CMK (cell line): Measurements from ENCODE around the gene USH2A.

Experiments
- DNase-seq: peaks from one replicate; pipeline ENCODE4 v3.0.0-alpha.2; 2010; ENCODE audit warnings: low read depth

The USH2A gene, protein sequence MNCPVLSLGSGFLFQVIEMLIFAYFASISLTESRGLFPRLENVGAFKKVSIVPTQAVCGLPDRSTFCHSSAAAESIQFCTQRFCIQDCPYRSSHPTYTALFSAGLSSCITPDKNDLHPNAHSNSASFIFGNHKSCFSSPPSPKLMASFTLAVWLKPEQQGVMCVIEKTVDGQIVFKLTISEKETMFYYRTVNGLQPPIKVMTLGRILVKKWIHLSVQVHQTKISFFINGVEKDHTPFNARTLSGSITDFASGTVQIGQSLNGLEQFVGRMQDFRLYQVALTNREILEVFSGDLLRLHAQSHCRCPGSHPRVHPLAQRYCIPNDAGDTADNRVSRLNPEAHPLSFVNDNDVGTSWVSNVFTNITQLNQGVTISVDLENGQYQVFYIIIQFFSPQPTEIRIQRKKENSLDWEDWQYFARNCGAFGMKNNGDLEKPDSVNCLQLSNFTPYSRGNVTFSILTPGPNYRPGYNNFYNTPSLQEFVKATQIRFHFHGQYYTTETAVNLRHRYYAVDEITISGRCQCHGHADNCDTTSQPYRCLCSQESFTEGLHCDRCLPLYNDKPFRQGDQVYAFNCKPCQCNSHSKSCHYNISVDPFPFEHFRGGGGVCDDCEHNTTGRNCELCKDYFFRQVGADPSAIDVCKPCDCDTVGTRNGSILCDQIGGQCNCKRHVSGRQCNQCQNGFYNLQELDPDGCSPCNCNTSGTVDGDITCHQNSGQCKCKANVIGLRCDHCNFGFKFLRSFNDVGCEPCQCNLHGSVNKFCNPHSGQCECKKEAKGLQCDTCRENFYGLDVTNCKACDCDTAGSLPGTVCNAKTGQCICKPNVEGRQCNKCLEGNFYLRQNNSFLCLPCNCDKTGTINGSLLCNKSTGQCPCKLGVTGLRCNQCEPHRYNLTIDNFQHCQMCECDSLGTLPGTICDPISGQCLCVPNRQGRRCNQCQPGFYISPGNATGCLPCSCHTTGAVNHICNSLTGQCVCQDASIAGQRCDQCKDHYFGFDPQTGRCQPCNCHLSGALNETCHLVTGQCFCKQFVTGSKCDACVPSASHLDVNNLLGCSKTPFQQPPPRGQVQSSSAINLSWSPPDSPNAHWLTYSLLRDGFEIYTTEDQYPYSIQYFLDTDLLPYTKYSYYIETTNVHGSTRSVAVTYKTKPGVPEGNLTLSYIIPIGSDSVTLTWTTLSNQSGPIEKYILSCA (N-terminal part only)

DNA sequence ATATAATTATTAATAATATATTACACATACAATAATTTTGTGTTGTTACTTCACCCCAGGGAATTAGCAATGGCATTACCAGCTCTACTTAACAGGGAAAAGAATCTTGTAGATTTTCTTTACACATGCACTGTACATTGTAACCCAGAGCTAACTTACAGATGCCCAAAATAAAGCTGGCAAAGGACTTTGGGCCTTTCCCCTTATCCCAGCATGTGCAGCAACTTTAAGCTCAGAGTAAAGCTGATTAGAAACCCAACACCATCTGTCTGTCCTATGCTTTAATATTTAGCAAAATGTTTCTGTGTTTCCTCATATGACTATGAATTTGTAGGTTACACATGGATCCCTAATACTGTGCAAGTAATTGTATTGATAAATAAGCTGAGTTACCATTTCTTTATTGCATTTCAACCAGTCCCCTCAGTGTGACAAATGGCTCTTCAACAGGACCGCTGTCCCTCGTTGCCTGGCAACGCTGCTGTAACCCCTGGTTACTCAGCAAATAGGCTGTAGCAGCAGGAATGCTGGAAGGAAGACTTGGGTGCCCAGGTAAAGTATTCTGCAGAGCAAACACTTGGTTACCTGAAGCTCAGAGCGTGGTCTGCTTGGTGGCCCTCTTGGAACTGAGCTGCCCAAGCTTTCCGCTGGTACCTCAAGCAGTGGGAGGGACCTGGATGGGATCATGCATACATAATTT lies at the start of gene USH2A:
TSS of gene USH2A (minus strand) at position 628 of the 700 bp plus-strand sequence. CDS start 1,112 bp downstream, outside the sequence.
- DNase-seq, result no peak

DNA sequence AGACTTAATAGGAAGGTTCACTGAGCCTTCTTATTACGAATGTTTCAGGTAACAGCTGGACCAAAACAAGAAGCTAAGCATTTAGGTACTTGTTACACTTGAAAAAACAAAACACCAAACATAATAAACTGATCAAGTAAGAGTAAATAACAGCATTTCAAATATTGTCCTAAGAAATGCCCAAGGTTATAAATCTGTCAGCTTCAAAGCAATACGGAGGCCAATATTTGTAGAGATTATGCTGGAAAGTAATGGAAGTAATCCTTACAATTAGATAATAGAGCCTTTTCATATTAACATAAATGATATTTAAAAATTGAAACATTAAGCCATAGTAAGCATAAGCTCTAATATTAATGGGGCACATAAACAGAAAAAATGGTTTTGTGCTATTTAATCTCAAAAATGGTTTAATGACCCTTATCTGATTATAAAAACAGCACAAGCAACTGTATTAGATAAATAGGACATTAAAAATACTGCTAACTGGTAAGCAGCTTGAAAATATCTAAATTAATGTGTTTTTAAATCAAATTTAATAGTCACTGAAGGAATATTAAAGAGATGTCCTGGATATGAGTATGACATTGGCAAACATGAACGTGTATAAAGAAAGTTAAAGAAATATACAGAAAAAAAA lies 43.0 kb upstream of the USH2A start:
- no peak for DNase-seq

DNA sequence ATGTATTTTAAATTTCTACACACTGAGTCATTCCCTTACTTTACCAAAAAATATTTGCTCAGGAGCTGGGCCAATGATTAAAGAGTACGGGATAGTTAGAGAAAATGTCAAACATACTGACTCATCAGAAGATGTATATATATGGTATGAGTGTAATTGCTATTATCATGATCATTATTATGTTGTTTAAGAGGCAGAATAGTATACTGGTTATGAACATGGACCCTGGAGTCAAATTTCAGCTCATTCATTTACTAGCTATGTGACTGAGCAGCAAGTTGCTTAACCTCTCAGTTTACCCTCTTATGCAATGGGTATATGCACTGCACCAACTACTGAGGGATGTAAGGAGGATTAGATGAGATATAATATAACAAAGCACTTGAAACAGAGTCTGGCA lies 41.2 kb upstream of the USH2A start:
- no peak for DNase-seq

DNA sequence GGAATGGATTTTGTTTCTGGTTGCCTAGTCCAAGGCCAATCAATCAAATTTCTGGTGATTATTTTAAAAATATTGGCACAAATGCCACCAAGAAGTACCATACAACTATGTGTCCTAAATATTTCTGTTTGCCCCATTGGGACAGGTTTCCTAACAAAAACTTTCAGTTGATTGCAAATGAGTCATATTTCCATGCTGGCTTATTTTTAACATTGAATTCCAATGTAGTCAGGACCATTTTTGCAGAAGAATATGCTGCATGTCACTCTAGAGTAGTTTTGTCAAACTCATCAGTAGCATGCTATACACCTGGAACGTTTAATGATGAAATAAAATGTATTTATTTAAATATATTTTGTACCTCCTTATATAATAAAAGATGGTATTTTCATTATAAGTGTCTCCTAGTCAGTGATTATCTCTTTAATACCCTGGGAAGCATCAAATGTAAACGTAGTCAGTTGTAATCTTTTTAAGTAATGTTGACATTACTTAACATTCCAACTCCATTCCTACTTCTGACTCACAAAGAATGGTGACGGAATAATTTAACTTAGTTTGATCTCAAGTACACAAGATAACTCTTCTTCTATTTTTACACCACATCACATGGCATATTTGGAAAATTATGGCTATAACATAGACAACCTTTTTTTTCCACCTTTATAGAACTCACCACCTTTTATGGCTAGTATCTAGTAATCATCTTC lies 39.0 kb upstream of the USH2A start:
- no peak for DNase-seq

DNA sequence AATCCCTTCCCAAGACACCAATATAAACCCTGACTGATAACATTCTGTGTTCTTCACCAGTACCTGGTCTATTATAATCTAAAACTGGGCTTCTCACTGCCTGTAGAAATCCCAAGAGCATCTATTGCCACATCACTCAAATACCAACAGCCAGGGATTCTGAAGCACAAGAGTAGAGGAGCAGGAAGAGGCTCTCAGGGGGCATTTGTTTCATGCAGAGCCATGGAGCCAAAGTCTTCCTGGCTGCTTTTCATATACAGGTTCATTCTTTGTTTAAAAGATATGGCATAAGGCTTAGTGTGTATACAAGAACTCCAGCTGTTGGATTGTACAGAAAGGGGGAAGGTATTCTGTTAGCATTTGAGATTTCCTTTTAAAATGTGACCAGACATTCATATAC lies 38.2 kb upstream of the USH2A start:
- DNase-seq, result no peak

DNA sequence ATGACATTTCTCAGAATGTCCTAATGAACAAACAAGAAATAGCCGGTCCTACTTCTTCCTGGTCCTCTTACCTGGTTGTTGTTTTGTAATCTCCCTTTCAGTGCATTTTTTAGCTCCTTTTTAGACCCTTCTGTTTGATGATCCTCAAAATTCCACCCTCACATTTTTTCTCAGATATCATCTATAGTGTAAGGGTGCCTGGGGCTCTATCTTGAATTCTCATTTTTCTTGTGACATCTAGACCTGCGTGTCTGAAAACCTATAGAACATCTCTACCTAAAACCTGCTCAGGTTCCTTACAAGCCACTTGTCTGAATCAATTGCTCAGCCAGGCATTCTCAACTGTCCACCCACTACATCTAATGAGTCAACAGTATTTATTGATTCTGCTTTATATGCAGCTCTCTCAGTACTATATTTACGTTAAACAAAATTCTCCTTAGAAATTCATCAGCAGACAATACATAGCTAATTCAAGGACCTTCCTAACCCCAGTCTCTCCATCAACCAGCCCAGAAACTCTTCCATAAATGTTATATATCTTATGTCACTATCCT lies 36.5 kb upstream of the USH2A start:
- no peak for DNase-seq

DNA sequence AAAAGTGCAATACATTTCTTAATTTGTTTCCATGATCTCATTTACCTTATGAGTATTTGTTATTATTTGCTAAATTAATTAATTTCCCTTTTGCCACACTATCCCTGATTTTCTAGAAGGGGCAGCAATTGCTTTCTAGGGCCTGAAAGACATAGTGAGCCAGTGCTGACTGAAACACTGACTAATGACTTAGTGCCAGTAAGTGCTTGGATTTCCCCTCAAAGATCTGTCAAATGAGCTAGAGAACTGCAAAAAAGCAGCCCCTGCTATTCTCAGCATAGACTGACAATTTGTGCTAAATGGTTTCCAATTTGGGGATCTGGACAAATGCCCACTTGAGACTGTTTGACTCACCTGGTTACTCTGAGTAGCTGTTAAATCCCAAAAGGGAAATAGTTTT lies 35.6 kb upstream of the USH2A start:
- no peak for DNase-seq

DNA sequence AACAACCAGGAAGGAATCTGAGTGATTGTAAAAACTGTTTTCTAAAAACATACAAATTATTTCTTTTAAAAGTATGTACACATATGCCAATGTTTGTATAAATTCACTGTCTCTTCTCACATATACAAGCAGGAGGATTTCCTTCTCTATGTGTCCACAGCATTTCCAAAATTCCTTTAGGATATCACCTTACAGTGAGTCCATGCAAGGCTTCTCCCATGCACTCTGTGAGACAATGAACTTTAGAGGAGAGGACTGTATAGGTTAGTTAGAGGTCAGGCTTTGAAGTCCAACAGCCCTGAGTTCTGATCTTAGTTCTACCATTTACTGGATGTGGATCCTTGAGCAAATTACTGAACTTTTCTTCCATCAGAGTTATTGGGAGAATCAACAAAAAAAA lies 34.1 kb upstream of the USH2A start:
- no peak for DNase-seq

DNA sequence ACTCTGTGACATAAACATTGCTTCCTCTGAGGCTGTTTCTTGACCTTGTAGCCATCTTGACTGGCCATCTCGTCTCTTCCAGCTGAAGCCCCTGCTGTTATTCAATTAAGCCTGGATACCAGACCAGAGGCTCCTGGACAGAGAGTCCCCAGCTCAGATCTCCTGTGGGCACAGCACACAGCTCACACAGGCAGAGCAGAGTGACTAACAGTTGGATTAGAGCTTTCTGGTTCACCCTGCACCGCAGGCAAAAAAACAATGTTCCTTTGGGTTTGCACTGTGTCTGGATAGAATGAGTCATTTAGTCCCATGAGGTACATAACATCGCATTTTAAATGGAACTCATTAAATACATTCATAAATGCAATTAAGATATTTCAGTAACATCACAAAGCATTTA lies 33.4 kb upstream of the USH2A start:
- no peak for DNase-seq

DNA sequence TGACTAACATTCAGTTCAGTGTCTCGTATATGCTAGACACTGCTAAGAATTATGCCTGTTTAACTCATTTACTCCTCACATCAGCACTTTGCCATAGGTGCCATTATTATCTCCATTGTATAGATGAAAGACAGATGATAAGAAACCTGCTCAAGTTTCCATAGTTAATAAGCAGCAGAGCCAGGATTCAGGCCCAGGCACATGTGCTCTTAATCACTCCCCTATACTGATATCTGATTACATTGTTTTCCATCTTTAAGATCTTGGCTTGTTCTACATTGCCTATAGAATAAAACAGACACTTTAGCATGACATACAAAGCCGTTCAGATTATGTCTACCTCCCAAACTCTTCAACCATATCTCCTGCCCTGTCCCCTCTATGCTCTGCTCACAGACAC lies 30.5 kb upstream of the USH2A start:
- DNase-seq, result no peak

DNA sequence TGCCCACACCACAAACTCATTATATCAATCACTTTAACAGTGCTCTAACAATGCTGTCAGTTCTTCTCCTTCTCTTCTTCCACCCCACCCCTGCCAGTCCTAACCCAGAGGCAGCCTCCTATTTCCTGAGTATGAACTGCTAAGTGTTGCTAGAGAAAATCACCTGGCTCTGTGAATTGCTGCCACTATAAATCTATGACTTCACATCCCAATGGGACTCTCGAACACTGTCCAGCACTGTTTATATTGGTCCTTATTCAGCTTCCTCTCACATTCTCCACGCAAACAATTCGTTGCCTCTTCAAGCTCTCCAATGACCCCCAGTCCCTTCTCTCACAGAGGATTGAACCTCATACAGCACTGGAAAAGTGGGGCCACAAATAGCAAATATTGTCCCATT lies 27.0 kb upstream of the USH2A start:
- DNase-seq, result no peak

DNA sequence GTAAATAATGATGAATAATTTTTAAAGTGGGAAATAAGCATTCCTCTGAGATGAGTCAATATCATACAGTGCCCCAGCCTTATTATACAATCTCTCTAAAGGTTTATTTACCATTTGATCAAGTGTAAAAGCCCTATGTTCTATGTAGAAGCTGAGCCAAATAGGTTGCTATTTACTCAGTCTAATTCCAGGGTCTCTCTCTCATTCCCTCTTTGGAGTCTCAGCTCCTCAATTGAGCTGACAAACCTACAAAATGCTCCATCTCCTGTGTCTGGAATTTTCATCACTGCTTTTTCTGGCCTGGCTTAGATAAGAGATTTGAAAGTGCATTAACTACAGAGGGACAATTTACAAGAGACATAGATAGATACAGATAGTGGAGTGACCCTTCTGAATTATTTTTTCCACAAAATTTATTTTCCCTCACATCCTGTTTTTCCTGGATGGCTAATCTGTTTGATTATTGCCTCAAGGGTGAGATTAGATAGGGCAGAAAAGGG lies 24.8 kb upstream of the USH2A start:
- DNase-seq, result no peak

DNA sequence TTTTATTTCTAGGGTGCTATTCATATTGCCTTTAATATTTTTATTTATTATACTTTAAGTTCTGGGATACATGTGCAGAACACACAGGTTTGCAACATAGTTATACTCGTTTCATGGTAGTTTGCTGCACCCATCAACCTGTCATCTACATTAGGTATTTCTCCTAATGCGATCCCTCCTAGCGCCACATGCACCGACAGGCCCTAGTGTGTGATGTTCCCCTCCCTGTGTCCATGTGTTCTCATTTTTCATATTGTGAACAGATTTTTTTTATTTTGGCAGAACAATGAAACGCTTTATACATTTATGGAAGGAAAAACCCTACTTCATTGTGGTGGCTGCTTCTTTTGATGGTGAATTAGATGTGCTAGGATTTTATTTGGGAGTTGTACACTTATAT lies 14.4 kb upstream of the USH2A start:
- DNase-seq, result no peak

DNA sequence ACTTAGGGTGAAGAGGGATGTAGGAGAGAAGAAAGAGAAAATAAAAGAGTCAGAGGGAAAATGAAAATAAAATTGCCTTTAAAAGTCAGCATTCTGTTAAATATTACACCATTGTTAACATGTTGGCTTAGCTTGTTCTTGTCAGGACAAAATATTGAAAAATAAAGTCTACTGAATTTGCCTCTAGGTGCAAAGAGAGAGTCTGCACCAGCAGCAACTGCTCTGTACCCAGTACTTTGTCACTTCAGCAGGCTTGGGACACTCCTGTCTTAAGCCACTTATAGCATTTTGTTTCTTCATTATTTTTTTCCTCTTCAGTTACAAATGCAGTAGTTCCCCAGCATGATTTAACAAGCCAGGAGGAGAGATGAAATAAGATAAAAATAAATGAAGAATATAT lies 11.0 kb upstream of the USH2A start:
- DNase-seq, result no peak

DNA sequence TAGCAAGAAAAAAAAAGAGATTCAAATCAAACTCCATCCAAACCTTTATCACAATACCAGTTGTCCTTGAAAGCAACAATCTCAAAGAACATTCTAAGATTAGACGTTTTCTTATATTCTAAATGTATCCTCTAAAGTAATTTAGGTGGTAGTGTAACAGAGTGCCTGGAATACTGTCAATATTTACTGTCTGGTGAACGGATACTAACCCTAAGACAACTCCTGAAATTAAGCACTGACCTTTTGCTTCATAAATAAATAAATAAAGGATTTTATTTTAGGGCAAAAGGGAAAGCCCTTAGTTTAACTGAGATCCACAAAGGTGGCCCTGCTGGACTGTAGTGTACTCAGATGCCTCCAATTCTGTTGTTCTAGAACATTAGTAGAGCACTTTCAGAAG lies 9.9 kb upstream of the USH2A start:
- no peak for DNase-seq

DNA sequence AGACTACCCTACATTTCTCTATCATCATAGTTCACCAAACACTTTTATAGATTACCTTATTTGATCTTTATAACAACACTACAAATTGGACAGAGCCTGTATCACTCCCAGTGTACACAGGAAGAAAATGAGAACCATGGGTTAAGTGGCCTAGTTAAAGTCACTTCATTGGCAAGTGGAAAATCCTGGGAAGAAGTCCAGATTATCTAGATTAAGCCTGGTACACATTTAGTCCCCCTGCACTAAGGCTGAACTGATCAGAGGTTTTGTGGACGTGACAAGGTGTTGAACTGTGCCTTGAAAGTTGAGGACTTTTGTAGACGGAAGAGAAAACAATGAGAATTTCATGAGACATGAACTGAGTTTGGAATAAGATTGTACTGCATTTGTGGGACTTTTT lies 7.5 kb upstream of the USH2A start:
- DNase-seq, result no peak

DNA sequence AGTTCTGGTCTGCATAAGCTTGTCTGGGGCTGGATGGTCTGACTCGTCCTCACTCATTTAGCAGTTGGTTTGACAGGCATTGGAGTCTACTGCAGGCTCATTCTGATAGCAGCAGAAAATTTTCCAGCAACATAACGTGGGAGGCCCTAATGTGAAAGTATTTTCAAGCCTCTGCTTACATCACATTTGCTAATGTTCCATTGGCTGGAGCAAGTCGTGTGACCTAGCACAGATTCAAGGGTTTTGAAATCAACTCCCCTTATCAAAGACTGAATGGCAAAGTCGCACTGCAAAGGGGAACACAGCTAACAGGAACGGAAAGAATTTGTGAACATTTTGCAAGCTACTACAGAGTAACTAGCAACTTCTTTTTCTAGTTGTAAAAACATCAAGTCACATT lies 2.3 kb upstream of the USH2A start:
- no peak for DNase-seq

DNA sequence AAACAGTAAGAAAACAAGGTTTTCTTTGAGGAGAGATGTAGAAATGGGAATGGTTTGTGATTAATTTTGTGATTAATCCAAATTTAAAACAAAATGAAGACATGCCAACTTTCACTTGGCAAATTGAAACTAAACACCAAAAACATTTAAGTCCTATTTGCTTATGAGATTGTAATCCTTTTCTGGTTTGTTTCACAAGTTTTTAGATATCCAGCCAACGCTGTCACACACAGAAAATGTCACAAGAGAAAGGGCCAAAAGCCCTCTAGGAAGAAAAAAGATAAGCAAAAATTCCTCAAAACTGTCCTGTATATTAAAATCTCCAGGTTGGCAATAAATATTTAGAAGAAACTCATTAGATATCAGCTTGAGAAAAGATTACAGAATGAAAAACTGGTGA lies 2.5 kb downstream of the USH2A start:
- DNase-seq, result no peak

DNA sequence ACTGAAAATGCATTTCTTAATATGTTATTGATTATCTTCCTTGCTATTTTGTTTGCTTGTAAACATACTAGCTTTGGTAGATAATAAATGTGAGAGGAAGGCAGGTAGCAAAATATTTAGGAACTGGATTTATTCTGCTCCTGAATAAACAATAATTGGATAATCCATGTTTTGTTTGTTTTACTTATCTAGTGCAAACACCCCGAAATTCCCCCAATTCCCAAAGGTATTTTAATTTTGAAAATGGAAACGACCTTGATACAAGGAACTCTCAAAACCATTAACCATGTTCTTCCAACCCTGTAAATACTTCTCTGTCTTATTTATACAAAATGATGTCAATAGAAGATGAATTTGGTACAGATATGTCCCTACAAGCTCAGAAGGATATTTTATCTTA lies 3.0 kb downstream of the USH2A start:
- no peak for DNase-seq

DNA sequence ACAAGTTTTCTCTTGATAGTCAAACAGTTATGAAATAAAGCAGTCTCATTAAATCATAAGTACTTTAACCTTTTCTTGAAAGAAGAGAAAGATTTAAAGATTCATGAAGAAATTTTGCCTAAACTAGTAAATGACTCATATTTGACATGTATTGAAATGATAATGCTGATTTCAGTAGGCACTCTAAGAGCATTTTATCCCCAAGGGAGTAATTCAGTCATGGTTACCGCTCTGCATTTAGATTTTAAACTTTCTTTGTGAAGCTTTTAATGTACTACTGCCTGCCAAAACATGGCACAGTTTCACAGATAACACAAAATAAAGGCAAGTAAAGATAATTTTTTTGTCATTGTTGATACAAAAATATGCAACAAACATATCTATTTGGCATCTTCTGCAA lies 6.8 kb downstream of the USH2A start:
- no peak for DNase-seq
